ENCODE data around the gene RAPGEF6. TPM values are rescaled to one million over a fixed set of nuclear protein-coding genes. Genes with fewer than 3 reads are reported as not detected.

The RAPGEF6 gene
- total RNA-seq, 2 experiments from 2014 or later: 25.7 to 26.0 TPM

GRCh38 chr5:131528682-131529081 is 106.3 kb downstream of the RAPGEF6 start:
- H3K27ac Mint-ChIP-seq: peak overlapping the region; percentile 49
- H3K4me1 Mint-ChIP-seq: peaks cover 63% of the 10 kb centered on the region
- no peaks in the 10 kb centered on the region for H3K27me3 Mint-ChIP-seq
- no peak overlapping the region for H3K4me3 Mint-ChIP-seq
- DNase-seq: no peak
- H3K36me3 Mint-ChIP-seq: peaks cover 23% of the 10 kb centered on the region
- H3K9me3 Mint-ChIP-seq: no peaks in the 10 kb centered on the region

- no peak overlapping the region for H3K4me3 Mint-ChIP-seq
- H3K27me3 Mint-ChIP-seq: no peaks in the 10 kb centered on the region
- peaks cover 66% of the 10 kb centered on the region for H3K4me1 Mint-ChIP-seq
- no peaks in the 10 kb centered on the region for H3K9me3 Mint-ChIP-seq
- no peak for DNase-seq
- peaks cover 29% of the 10 kb centered on the region for H3K36me3 Mint-ChIP-seq
- peak overlapping the region; percentile 30 for H3K27ac Mint-ChIP-seq
Observed at GRCh38 chr5:131525805-131526204, 109.2 kb downstream of the RAPGEF6 start.

- DNase-seq: no peak
- H3K27ac Mint-ChIP-seq: no peak overlapping the region
- no peaks in the 10 kb centered on the region for H3K27me3 Mint-ChIP-seq
- no peaks in the 10 kb centered on the region for H3K9me3 Mint-ChIP-seq
- peaks cover 31% of the 10 kb centered on the region for H3K36me3 Mint-ChIP-seq
- peaks cover 66% of the 10 kb centered on the region for H3K4me1 Mint-ChIP-seq
- no peak overlapping the region for H3K4me3 Mint-ChIP-seq
Observed at GRCh38 chr5:131524431-131524830, 110.6 kb downstream of the RAPGEF6 start.

- H3K36me3 Mint-ChIP-seq: peaks cover 29% of the 10 kb centered on the region
- H3K27me3 Mint-ChIP-seq: no peaks in the 10 kb centered on the region
- no peak overlapping the region for H3K27ac Mint-ChIP-seq
Observed at GRCh38 chr5:131523500-131524185, 111.4 kb downstream of the RAPGEF6 start.

GRCh38 chr5:131521252-131521651 is 113.8 kb downstream of the RAPGEF6 start:
- DNase-seq: no peak
- Mint-ChIP-seq H3K4me3 (no peak overlapping the region), H3K27ac (no peak overlapping the region), H3K36me3 (peaks cover 26% of the 10 kb centered on the region), H3K4me1 (peaks cover 55% of the 10 kb centered on the region), H3K9me3 (no peaks in the 10 kb centered on the region), H3K27me3 (no peaks in the 10 kb centered on the region)

More at GRCh38 chr5:131523500-131524185, 111.4 kb downstream of the RAPGEF6 start:
- peaks cover 58% of the 10 kb centered on the region for H3K4me1 Mint-ChIP-seq
- H3K9me3 Mint-ChIP-seq: no peaks in the 10 kb centered on the region
- no peak overlapping the region for H3K4me3 Mint-ChIP-seq
- DNase-seq: no peak

- Mint-ChIP-seq H3K4me1 (peaks cover 48% of the 10 kb centered on the region), H3K4me3 (peak overlapping the region; percentile 1), H3K27ac (peak overlapping the region; percentile 88), H3K9me3 (no peaks in the 10 kb centered on the region), H3K36me3 (peaks cover 38% of the 10 kb centered on the region), H3K27me3 (no peaks in the 10 kb centered on the region)
- no peak for DNase-seq
Observed at GRCh38 chr5:131515348-131515747, 119.7 kb downstream of the RAPGEF6 start.

- no peak for DNase-seq
- Mint-ChIP-seq H3K9me3 (no peaks in the 10 kb centered on the region), H3K4me1 (peaks cover 48% of the 10 kb centered on the region), H3K27ac (peak overlapping the region; percentile 88), H3K27me3 (no peaks in the 10 kb centered on the region), H3K36me3 (peaks cover 38% of the 10 kb centered on the region), H3K4me3 (peak overlapping the region; percentile 77)
Observed at GRCh38 chr5:131514316-131515283, 120.4 kb downstream of the RAPGEF6 start.

- Mint-ChIP-seq H3K4me3 (no peak overlapping the region), H3K27me3 (no peaks in the 10 kb centered on the region), H3K36me3 (peaks cover 37% of the 10 kb centered on the region), H3K9me3 (no peaks in the 10 kb centered on the region), H3K27ac (peak overlapping the region; percentile 74), H3K4me1 (peaks cover 47% of the 10 kb centered on the region)
- peak; percentile 23 for DNase-seq
Observed at GRCh38 chr5:131513780-131514179, 121.2 kb downstream of the RAPGEF6 start.

- no peaks in the 10 kb centered on the region for H3K9me3 Mint-ChIP-seq
- H3K4me1 Mint-ChIP-seq: peaks cover 47% of the 10 kb centered on the region
- DNase-seq: no peak
- H3K27ac Mint-ChIP-seq: no peak overlapping the region
- H3K4me3 Mint-ChIP-seq: no peak overlapping the region
- H3K27me3 Mint-ChIP-seq: no peaks in the 10 kb centered on the region
- H3K36me3 Mint-ChIP-seq: peaks cover 34% of the 10 kb centered on the region
Observed at GRCh38 chr5:131511934-131512333, 123.1 kb downstream of the RAPGEF6 start.

GRCh38 chr5:131509801-131510200 is 125.2 kb downstream of the RAPGEF6 start:
- Mint-ChIP-seq H3K36me3 (peaks cover 25% of the 10 kb centered on the region), H3K27ac (no peak overlapping the region), H3K9me3 (no peaks in the 10 kb centered on the region), H3K4me1 (peaks cover 30% of the 10 kb centered on the region), H3K4me3 (no peak overlapping the region), H3K27me3 (no peaks in the 10 kb centered on the region)
- DNase-seq: no peak

- Mint-ChIP-seq H3K36me3 (peaks cover 35% of the 10 kb centered on the region), H3K27ac (no peak overlapping the region), H3K9me3 (no peaks in the 10 kb centered on the region), H3K4me1 (peaks cover 16% of the 10 kb centered on the region), H3K4me3 (no peak overlapping the region), H3K27me3 (no peaks in the 10 kb centered on the region)
- DNase-seq: no peak
Observed at GRCh38 chr5:131505237-131505908, 129.7 kb downstream of the RAPGEF6 start.

- Mint-ChIP-seq H3K4me1 (peaks cover 24% of the 10 kb centered on the region), H3K36me3 (peaks cover 49% of the 10 kb centered on the region), H3K9me3 (no peaks in the 10 kb centered on the region), H3K4me3 (no peak overlapping the region), H3K27ac (peak overlapping the region; percentile 30), H3K27me3 (no peaks in the 10 kb centered on the region)
- DNase-seq: peak; percentile 16
Observed at GRCh38 chr5:131496400-131496713, 138.7 kb downstream of the RAPGEF6 start.

- Mint-ChIP-seq H3K4me1 (peaks cover 29% of the 10 kb centered on the region), H3K27me3 (no peaks in the 10 kb centered on the region), H3K9me3 (no peaks in the 10 kb centered on the region), H3K27ac (peak overlapping the region; percentile 11), H3K4me3 (no peak overlapping the region), H3K36me3 (peaks cover 47% of the 10 kb centered on the region)
- no peak for DNase-seq
Observed at GRCh38 chr5:131495536-131496399, 139.3 kb downstream of the RAPGEF6 start.

- Mint-ChIP-seq H3K27ac (peak overlapping the region; percentile 42), H3K9me3 (no peaks in the 10 kb centered on the region), H3K36me3 (peaks cover 51% of the 10 kb centered on the region), H3K4me3 (no peak overlapping the region), H3K27me3 (no peaks in the 10 kb centered on the region), H3K4me1 (peaks cover 40% of the 10 kb centered on the region)
- DNase-seq: no peak
Observed at GRCh38 chr5:131491749-131492148, 143.3 kb downstream of the RAPGEF6 start.
